CD14-positive monocyte (primary cell): ENCODE results near the gene TEX44. TPM values are rescaled to one million over a fixed set of nuclear protein-coding genes. Genes with fewer than 3 reads are reported as not detected.

Experiments used
- DNase-seq, 3 donors: peaks; one replicate each; pipeline ENCODE4 v3.0.0-alpha.2; 2011 to 2022
- H2AFZ ChIP-seq: 2 replicates; pipeline ENCODE4 v1.6.0; 2012; ENCODE audit warnings: mild to moderate bottlenecking, low read depth, low read length, inconsistent platforms; ENCODE audit not compliant: insufficient read depth, poor library complexity, severe bottlenecking
- H3K27ac ChIP-seq, 2 donors: 1 replicate in 1 of 2; 2 replicates in 1 of 2; pipeline ENCODE4 v1.5.1; 2012 to 2013; ENCODE audit warnings: low read length in 2 of 2, control low read depth in 1 of 2, inconsistent platforms in 1 of 2, low read depth in 1 of 2, mild to moderate bottlenecking in 1 of 2
- H3K27me3 ChIP-seq, 2 donors: one replicate each; pipeline versions ENCODE4 v1.6.0 to v1.6.1; 2011 to 2013; ENCODE audit warnings: low read length in 2 of 2; ENCODE audit not compliant: control insufficient read depth in 2 of 2, insufficient read depth in 2 of 2
- H3K36me3 ChIP-seq, 2 donors: replicated peaks in 1 of 2; 1 replicate in 1 of 2; 2 replicates in 1 of 2; pipeline versions ENCODE4 v1.5.1 to v1.6.1; 2012 to 2013; ENCODE audit warnings: low read length in 2 of 2, control low read depth in 1 of 2, inconsistent platforms in 1 of 2, mild to moderate bottlenecking in 1 of 2; ENCODE audit not compliant: insufficient read depth in 2 of 2, control insufficient read depth in 1 of 2
- H3K4me1 ChIP-seq, 2 donors: 1 replicate in 1 of 2; 2 replicates in 1 of 2; pipeline versions ENCODE4 v1.5.1 to v1.6.1; 2012 to 2013; ENCODE audit warnings: low read length in 2 of 2, control low read depth in 1 of 2, inconsistent platforms in 1 of 2, mild to moderate bottlenecking in 1 of 2, moderate library complexity in 1 of 2; ENCODE audit not compliant: insufficient read depth in 2 of 2, control insufficient read depth in 1 of 2
- H3K4me2 ChIP-seq: replicated peaks from 2 replicates; pipeline ENCODE3; 2012; ENCODE audit warnings: low read length, moderate library complexity, mild to moderate bottlenecking; ENCODE audit not compliant: poor library complexity, severe bottlenecking; ENCODE audit errors: extremely low read depth
- H3K4me3 ChIP-seq, 3 experiments: fragments of 200-600 bp in 1 of 3; sonication (generic) in 1 of 3; replicated peaks in 1 of 3; 1 replicate in 2 of 3; 2 replicates in 1 of 3; pipeline ENCODE4 v1.5.1; 2011 to 2013; ENCODE audit warnings: low read length in 3 of 3, mild to moderate bottlenecking in 3 of 3, control low read depth in 2 of 3, low read depth in 2 of 3, inconsistent platforms in 1 of 3, moderate library complexity in 1 of 3
- H3K79me2 ChIP-seq: 2 replicates; pipeline ENCODE4 v1.6.0; 2012; ENCODE audit warnings: mild to moderate bottlenecking, control low read depth, inconsistent platforms, low read length, moderate library complexity; ENCODE audit not compliant: insufficient read depth
- H3K9ac ChIP-seq: 2 replicates; pipeline ENCODE4 v1.6.0; 2017; ENCODE audit warnings: low read length, mild to moderate bottlenecking; ENCODE audit not compliant: insufficient read depth, poor library complexity, severe bottlenecking
- H3K9me3 ChIP-seq, 2 donors: replicated peaks in 1 of 2; 1 replicate in 1 of 2; 2 replicates in 1 of 2; pipeline versions ENCODE4 v1.5.1 to v1.6.1; 2012 to 2013; ENCODE audit warnings: low read length in 2 of 2, control low read depth in 1 of 2; ENCODE audit not compliant: control insufficient read depth in 1 of 2, insufficient read depth in 1 of 2
- H4K20me1 ChIP-seq: 2 replicates; pipeline ENCODE4 v1.6.0; 2012; ENCODE audit warnings: mild to moderate bottlenecking, low read length, control low read depth, moderate library complexity; ENCODE audit not compliant: insufficient read depth
- H3K27ac Mint-ChIP-seq, 7 donors: one replicate each; pipeline ENCODE4 v1.8.0; 2020; ENCODE audit warnings: mild to moderate bottlenecking in 7 of 7, mixed read lengths in 7 of 7, moderate library complexity in 6 of 7, inconsistent platforms in 2 of 7
- H3K27me3 Mint-ChIP-seq, 3 donors: one replicate each; pipeline ENCODE4 v1.8.0; 2021 to 2022; ENCODE audit warnings: low read depth in 3 of 3, mild to moderate bottlenecking in 3 of 3, mixed read lengths in 3 of 3, moderate library complexity in 3 of 3, inconsistent platforms in 1 of 3
- H3K36me3 Mint-ChIP-seq, 2 donors: one replicate each; pipeline ENCODE4 v1.8.0; 2020; ENCODE audit warnings: mixed read lengths in 2 of 2, inconsistent platforms in 1 of 2, mild to moderate bottlenecking in 1 of 2
- H3K4me1 Mint-ChIP-seq: one replicate; pipeline ENCODE4 v1.8.0; 2020; ENCODE audit warnings: mild to moderate bottlenecking, mixed read lengths
- H3K4me3 Mint-ChIP-seq, 2 donors: one replicate each; pipeline ENCODE4 v1.8.0; 2020; ENCODE audit warnings: mild to moderate bottlenecking in 2 of 2, mixed read lengths in 2 of 2, moderate library complexity in 1 of 2
- H3K9me3 Mint-ChIP-seq, 7 donors: one replicate each; pipeline ENCODE4 v1.8.0; 2020 to 2022; ENCODE audit warnings: mixed read lengths in 7 of 7, mild to moderate bottlenecking in 6 of 7, moderate library complexity in 6 of 7, inconsistent platforms in 2 of 7
- CTCF ChIP-seq: fragments of 200-600 bp; IDR thresholded peaks from one replicate; pipeline ENCODE4 v1.8.0; 2022; ENCODE audit warnings: antibody characterized with exemption, mild to moderate bottlenecking
- WGBS: methylation state at CpG from one replicate; pipeline ENCODE4 v1.1.5; 2013; ENCODE audit warnings: missing lambda C conversion rate; ENCODE audit not compliant: insufficient coverage; 5-methylcytosine and 5-hydroxymethylcytosine counted together
- intact Hi-C, 2 donors: fragments of 100-400 bp; cut with micrococcal nuclease; formaldehyde crosslinking; loops; one replicate each; pipeline versions ENCODE4 v1.15.0 to v1.15.1; 2023
- polyA plus RNA-seq, 3 donors: library from polyadenylated mRNA; depleted of rRNA in 1 of 3; unstranded in 2 of 3; stranded (reverse) in 1 of 3; fragments of 300-500 nt in 2 of 3; fragments of >200 nt in 1 of 3; fragmentation: Illumina TruSeq in 2 of 3; gene quantifications; 1 replicate in 2 of 3; 2 replicates in 1 of 3; pipeline ENCODE4 v1.2.3, GENCODE V29; 2012 to 2021

Gene TEX44
- polyA plus RNA-seq, 3 donors, result not detected

GRCh38 chr2:231556981-231557380 lies 35.7 kb upstream of the TEX44 start:
- Histone ChIP-seq H3K9ac (no peak overlapping the region), H3K79me2 (no peaks in the 10 kb centered on the region), H3K4me1 (peaks cover 24 to 30% of the 10 kb centered on the region in 2 donors), H3K27me3 (peaks cover 6 to 31% of the 10 kb centered on the region in 2 donors), H4K20me1 (peaks cover 3% of the 10 kb centered on the region), H2AFZ (no peak overlapping the region), H3K9me3 (peaks cover 8 to 11% of the 10 kb centered on the region in 2 donors), H3K27ac (no peak overlapping the region), H3K4me2 (no peak overlapping the region), H3K36me3 (no peaks in the 10 kb centered on the region), H3K4me3 (no peak overlapping the region)
- H3K27me3 Mint-ChIP-seq, result peaks cover 34 to 53% (median 41%) of the 10 kb centered on the region in 3 donors
- DNase-seq, result no peak
- peak overlapping the region in 1 of 7 donors; percentile 8 for H3K27ac Mint-ChIP-seq
- H3K4me1 Mint-ChIP-seq, result peaks cover 32% of the 10 kb centered on the region
- peaks cover 11 to 13% of the 10 kb centered on the region in 2 donors for H3K36me3 Mint-ChIP-seq
- peak overlapping the region in 1 of 2 donors; percentile 65 for H3K4me3 Mint-ChIP-seq
- TF ChIP-seq CTCF, result no peak
- peaks cover 8 to 20% (median 16%) of the 10 kb centered on the region in 7 donors for H3K9me3 Mint-ChIP-seq
- 91% methylated on average over 7 of the region's 7 CpGs for WGBS
- intact Hi-C loops, result loop anchor here in 1 of 2 donors (2.0 kb wide), 1 partner anchor 28 kb away; no protein-coding TSS in a partner anchor

GRCh38 chr2:231557571-231558217 lies 35.0 kb upstream of the TEX44 start:
- peaks cover 10 to 12% of the 10 kb centered on the region in 2 donors for H3K36me3 Mint-ChIP-seq
- Histone ChIP-seq H3K27ac (no peak overlapping the region), H3K9me3 (peaks cover 3 to 6% of the 10 kb centered on the region in 2 donors), H3K4me3 (no peak overlapping the region), H3K36me3 (no peaks in the 10 kb centered on the region), H3K79me2 (no peaks in the 10 kb centered on the region), H2AFZ (peak overlapping the region; percentile 38), H3K4me2 (peak overlapping the region; percentile 6), H4K20me1 (peaks cover 3% of the 10 kb centered on the region), H3K9ac (no peak overlapping the region), H3K4me1 (peaks cover 24 to 30% of the 10 kb centered on the region in 2 donors), H3K27me3 (peaks cover 5 to 27% of the 10 kb centered on the region in 2 donors)
- 0% methylated on average over 7 of the region's 11 CpGs for WGBS
- peaks cover 7 to 14% (median 10%) of the 10 kb centered on the region in 7 donors for H3K9me3 Mint-ChIP-seq
- TF ChIP-seq CTCF, result peak; percentile 73
- peak overlapping the region in 1 of 2 donors; percentile 65 for H3K4me3 Mint-ChIP-seq
- H3K27me3 Mint-ChIP-seq, result peaks cover 33 to 49% (median 41%) of the 10 kb centered on the region in 3 donors
- peak overlapping the region in 1 of 7 donors; percentile 3 for H3K27ac Mint-ChIP-seq
- intact Hi-C loops, result loop anchor here (2.0 kb wide), 1 partner anchor 29 kb away; no protein-coding TSS in a partner anchor
- H3K4me1 Mint-ChIP-seq, result peaks cover 32% of the 10 kb centered on the region
- peak; percentile 76 to 82 (median 80) for DNase-seq
